Measurements from ENCODE around the gene NDOR1.
"Not testable (repeated sequence)": the region's sequence is repeated elsewhere in the genome, so short reads cannot be mapped to it uniquely, and the experiment has no call there.

The NDOR1 gene

GRCh38 chr9:137242269-137243203 is 37.0 kb downstream of the NDOR1 start:
- DNase-seq (ENCODE audit: extremely low read depth in 1 of 2, low read depth in 1 of 2), result no peak

GRCh38 chr9:137243266-137243625 is 37.7 kb downstream of the NDOR1 start:
- not testable (repeated sequence) for DNase-seq (ENCODE audit: extremely low read depth in 1 of 2, low read depth in 1 of 2)

DNA sequence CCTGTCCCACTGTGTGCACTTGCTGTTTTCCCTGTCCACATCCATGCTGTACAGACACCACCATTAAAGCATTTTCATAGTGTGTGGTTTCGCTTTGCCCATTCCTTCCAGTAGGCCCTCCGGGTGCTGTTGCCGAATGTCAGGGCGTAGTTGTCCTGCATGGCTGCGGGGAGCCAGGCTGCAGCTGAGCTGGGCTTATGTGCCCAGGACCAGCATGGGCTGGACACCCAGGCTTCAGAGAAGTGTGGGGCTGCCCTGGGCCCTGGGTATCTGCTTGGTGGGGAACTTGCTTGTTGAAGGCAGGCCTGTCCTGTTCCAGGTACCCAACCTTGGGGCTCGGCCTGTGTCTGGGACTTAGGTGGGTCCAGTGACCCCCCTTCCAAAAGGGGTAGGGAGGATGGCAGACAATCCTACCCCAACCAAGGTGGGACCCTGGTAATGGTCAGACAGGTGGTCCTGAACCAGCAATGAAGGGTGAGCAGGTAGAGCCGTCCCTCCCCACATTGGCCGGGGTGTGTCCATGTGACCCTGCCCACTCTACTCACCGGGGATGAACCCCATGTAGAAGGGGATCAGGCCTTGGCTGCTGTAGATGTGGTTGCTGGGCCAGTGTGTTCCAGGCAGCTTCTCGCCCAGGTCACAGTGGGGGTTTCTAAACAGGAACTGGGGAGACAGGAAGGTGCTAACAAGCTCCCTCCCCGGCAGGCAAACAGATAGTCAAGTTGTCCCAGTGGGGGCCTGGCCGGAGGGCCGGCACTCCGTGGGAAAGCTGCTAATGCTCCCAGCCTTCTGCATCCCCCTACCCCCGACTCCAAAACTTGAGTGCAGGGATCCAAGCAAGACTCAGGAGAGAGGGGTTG is 38.4 kb downstream of the NDOR1 start:
- DNase-seq (ENCODE audit: extremely low read depth in 1 of 2, low read depth in 1 of 2), result no peak

GRCh38 chr9:137244486-137245449 is 39.3 kb downstream of the NDOR1 start:
- no peak for DNase-seq (ENCODE audit: extremely low read depth in 1 of 2, low read depth in 1 of 2)

DNA sequence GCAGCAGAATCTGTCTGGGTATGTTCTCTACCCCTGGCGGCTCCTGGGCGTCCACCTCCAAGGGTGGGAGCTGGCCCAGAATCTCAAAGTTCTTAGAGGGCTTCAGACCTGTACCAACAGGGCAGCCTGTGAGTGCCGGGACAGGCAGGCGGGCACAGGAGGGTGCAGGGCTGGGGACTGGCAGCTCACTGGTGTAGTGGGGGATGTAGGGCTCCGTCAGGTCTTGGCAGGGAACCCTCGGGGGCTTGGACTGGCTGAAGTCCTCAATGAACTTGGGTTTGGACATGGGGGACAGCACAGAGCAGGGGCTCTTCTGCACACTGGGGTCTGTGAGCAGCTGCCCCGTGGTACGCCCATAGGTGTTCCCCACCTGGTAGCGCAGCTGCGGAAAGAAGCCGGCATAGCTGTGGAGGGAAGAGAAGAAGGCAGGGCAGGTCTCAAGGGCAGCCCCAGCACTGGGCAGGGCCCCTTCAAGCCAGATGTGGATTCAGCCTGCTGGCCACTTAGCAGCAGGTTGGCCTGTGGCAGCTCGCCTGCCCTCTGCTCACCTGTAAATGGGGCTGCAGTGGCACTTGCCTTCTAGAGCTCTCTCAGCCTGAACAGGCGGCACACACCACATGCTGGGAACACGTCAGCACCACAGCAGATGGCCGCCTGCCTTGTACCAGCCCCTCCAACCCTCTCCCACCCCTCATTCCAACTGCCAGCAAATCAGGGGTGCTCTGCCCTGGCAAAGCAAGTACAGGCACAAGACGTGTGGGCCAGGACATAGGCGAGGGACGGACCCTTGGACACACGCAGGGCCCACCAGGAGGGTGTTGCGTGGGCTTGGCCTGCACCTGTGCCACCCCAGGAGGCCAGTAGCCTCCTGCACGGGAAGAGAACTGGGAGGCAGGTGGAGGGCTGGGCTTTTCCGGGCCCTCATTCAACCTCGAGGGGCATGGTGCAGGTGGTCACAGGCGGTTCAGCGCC is 40.2 kb downstream of the NDOR1 start:
- DNase-seq (ENCODE audit: extremely low read depth in 1 of 2, low read depth in 1 of 2), result no peak

- DNase-seq (ENCODE audit: extremely low read depth in 1 of 2, low read depth in 1 of 2), result no peak
Measured at GRCh38 chr9:137247135-137247915, 41.8 kb downstream of the NDOR1 start.

- no peak for DNase-seq (ENCODE audit: extremely low read depth in 1 of 2, low read depth in 1 of 2)
Measured at GRCh38 chr9:137247916-137248175, 42.3 kb downstream of the NDOR1 start.

- no peak for DNase-seq (ENCODE audit: extremely low read depth in 1 of 2, low read depth in 1 of 2)
Measured at GRCh38 chr9:137250329-137251193, 45.1 kb downstream of the NDOR1 start.

- no peak for DNase-seq (ENCODE audit: extremely low read depth in 1 of 2, low read depth in 1 of 2)
Measured at GRCh38 chr9:137251194-137251461, 45.6 kb downstream of the NDOR1 start, which contains the start of gene STPG3. Gene STPG3 (plus strand): TSS chr9:137251286. CDS start chr9:137251287, 1 bp downstream.

GRCh38 chr9:137251490-137252268 is 46.2 kb downstream of the NDOR1 start:
- DNase-seq (ENCODE audit: extremely low read depth in 1 of 2, low read depth in 1 of 2), result no peak

- no peak for DNase-seq (ENCODE audit: extremely low read depth in 1 of 2, low read depth in 1 of 2)
Measured at GRCh38 chr9:137252555-137253506, 47.3 kb downstream of the NDOR1 start.

DNA sequence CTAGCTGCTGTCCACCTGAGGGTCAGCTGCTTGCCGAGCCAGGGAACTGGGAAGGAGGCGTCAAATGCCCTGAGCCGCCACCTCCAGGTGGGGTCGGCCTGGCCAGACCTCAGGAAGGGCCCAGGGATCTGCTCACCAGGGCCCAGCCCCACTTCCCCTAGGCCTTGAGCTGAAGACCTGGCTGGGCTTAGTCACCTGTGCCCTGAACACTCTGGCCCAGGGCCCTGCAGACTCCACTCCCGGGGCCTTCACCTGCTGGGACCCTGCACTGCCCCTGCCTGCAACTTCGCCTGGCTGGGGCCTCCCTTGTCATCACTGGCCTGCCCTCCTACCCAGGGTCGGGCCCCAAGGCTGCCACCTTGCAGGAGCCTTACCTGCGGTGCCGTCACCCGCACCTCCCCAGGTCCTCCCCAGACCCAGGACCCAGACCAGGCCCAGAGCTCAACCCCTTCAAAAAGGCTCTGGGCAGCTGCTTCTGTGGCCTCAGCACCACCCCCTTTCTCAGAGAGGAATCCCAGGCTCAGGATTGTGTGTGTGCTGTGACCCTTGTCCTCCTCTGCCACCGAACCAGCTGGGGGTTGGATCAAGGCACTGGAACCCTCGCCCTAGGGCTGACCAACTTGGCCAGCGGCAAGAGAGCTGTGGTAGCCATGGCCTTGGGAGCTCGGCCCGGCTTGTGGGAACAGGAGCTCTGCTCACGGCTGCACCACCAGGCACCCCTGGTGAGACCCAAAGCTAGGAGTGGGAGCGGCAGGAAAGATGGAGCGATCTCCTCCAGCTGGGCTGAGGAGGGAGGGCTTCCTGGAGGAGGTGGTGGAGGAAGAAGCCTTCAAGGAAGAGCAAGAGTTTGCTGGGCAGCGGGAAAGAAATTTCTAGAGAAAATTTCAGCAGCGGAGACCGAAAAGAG is 48.5 kb downstream of the NDOR1 start:
- no peak for DNase-seq (ENCODE audit: extremely low read depth in 1 of 2, low read depth in 1 of 2)

DNA sequence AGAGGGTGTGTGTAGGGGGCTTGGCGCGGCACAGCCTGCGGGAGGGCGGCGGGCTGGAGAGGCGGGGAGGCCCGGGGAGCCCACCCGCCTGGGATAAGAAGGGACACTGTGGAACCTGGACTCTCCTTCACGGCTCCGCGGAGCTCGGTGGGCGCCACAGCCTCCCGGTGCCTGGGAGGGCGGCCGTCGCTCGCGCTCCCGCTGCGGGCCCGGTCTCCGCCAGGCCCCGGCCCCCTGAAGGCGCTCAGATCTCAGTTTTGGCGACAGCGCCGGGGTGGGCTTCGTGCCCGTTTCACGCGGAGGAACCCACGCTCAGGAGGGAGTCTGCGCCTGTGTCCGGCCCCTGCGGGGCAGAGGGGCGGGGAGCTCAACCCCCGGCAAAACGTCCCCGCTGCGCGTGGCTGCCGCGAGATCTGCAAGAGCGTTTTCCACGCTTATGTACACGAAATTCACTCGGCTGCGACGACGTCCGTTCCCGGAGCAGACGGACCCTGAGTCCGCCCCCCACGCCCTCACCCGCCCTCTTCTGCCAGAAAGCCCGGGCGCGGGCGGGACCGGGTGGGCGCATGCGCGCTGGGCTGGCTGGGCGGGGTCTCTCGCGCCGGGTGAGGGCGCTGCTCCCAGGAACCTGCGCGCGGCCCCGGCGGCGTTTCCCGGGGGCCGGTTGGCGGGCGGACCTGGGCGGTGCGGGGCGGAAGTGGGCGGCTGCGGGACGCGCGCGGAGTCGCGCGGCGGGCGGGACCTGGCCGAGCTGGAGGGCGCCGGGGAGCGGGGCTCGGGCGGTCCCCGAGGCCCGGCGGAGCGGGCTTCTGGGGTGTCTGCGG is 49.3 kb downstream of the NDOR1 start, which contains the start of gene NELFB:
Gene NELFB, plus strand, starts transcription at position 704 of the 824 bp plus-strand sequence.
- DNase-seq (ENCODE audit: extremely low read depth in 1 of 2, low read depth in 1 of 2), result peak; percentile 80 to 99

DNA sequence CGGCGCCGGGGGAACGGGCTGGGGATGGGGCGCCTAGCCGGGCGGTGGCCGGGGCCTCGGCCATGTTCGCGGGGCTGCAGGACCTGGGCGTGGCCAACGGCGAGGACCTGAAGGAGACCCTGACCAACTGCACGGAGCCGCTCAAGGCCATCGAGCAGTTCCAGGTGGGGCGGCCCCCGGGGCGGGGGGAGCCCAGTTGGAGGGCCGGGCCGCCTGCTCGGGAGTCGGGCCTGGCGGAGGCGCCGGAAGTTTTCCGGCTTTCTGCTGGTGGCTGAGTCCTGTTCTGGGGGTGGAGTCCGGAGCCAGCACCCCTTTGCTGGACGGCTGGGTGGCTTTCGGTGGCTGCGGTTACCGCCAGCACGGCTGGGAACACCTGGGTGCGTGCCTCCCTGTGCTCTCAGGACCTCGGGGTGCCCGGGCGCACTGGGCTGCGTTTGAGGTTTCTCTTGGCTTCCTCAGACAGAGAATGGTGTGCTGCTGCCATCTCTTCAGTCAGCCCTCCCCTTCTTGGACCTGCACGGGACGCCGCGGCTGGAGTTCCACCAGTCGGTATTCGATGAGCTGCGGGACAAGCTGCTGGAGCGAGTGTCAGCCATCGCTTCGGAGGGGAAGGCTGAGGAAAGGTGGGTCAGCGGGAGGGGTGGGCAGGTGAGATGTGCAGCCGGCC is 50.1 kb downstream of the NDOR1 start:
- DNase-seq (ENCODE audit: extremely low read depth in 1 of 2, low read depth in 1 of 2), result no peak
